CD4-positive, alpha-beta T cell treated with Interleukin-21 for 1 hour (primary cell): ENCODE data around the gene CD300LF.
A peak's percentile ranks its signal among the peaks of the same experiment; 100 is the strongest.

ENCODE experiments used
- DNase-seq: peaks from one replicate; pipeline ENCODE4 v3.0.0-alpha.2; 2020

Gene CD300LF

DNA sequence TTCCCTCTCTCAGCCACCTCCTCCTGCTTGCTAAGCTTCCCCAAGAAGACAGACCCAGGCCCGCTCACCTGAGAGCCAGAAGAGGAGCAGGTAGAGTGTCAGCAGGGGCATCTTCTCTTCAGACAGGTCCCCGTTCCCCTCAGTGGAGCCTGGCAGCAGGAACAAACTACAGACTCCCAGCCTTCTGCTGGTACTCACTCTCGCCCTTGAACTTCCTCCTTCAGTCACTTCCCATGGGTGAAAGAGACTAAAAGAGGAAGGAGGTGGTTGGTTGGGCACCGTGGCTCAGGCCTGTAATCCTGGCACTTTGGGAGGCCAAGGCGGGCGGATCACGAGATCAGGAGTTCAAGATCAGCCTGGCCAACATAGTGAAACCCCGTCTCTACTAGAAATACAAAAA, at the start of gene CD300LF:
CD300LF (minus strand) TSS at position 168 of the 400 bp plus-strand sequence; CDS start at position 111, 57 bp downstream.
- DNase-seq = peak; percentile 20

GRCh38 chr17:74761931-74762330, 49.2 kb upstream of the CD300LF start:
- no peak for DNase-seq

DNA sequence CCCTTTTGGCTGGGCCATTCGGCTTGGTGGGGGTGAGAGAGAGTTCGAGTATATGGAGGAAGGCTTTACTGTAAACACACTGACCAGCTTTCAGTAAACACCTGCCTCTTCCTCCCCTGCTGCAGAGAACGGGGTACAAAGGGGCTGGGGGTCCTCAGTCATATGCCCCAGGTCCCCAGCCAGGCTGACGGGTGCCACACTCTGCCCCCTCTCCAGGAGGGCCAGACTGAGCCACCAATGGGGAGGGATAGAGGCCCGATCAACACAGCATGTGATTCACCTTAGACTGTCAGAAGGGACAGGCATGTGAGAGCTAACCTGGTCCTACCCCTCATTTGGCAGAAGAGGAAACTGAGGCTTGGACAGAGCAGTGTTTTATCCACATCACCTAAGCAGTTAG, 48.7 kb upstream of the CD300LF start:
- no peak for DNase-seq

GRCh38 chr17:74760404-74761105, 47.8 kb upstream of the CD300LF start:
- DNase-seq = no peak

DNA sequence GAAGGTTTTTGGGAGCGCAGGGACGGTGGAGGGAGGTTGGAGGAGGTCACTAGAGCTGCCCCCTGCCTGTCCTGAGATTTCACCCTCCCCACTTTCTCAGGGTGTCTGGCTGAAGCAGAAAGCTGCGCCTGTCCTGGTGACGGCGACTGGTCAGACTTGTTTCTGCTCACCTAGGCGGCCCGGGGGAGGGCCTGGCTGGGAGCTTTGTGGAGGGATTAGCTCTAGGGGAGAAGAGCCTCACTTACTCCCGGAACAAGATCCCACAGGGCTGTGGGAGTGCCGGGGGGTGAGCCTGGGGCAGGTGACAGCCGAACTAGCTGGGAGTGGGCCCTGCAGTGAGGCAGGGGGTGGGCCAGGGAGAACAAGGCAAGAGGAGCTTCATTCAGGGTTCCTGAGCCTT, 47.2 kb upstream of the CD300LF start:
- no peak for DNase-seq

- peak; percentile 67 for DNase-seq
Observed at GRCh38 chr17:74759243-74759801, 46.6 kb upstream of the CD300LF start.

DNA sequence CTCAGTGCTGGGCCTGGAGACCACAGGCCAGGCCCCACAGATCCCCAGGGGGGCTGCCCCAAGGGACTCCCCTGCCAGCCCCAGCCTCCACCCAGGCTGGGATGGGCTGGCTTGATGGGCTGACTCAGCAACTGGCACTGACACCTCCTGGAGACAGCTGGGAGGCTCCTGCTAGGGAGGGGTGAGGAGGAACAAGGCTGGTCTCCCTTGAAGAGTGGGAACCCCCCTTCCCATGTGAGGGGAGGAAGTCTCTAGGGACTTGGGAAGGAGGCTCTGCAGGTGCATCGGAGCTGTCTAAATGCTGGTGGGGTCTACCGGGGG, 46.1 kb upstream of the CD300LF start:
- DNase-seq = no peak

GRCh38 chr17:74757931-74758847, 45.5 kb upstream of the CD300LF start:
- DNase-seq = no peak

GRCh38 chr17:74757502-74757901, 44.8 kb upstream of the CD300LF start:
- DNase-seq = no peak

DNA sequence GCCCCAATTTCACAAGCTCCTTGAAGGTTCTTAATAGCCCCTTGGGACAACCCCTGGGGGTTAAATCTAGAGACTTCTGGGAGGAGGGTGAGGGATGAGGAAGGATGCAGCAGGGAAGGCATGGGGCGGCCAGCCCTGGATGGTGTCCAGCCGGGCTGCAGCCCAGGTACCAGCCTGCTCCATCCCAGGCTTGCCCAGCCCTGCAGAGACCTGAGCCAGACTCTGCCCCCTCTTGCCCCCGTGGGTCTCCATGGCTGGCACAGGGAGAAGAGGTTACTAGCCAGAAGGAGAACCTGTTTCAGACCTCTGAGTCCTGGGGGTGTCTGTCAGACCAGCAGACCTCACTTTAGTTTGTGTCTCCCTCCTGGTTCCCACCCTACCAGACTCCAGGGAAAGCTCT, 44.2 kb upstream of the CD300LF start:
- no peak for DNase-seq

- DNase-seq = no peak
Observed at GRCh38 chr17:74755533-74755932, 42.8 kb upstream of the CD300LF start.

DNA sequence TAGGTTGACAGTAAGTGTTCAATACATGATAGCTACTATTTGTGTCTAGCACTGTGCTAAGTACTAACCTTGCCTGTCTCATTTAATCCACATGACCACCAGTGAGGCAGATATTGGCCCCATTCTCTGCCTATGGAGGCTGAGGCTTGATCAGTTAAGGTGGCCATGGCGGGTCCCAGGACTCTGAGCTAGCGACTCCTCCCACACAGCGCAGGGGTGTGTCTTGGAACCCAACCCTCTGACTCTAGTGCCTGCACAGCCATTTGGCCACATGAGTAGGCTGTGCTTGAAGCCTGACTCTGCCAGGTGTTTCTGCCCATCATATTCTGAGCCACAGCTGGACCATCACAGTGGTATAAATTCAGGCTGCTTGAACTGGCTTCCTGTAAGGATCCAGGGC, 42.1 kb upstream of the CD300LF start:
- peak; percentile 31 for DNase-seq

DNA sequence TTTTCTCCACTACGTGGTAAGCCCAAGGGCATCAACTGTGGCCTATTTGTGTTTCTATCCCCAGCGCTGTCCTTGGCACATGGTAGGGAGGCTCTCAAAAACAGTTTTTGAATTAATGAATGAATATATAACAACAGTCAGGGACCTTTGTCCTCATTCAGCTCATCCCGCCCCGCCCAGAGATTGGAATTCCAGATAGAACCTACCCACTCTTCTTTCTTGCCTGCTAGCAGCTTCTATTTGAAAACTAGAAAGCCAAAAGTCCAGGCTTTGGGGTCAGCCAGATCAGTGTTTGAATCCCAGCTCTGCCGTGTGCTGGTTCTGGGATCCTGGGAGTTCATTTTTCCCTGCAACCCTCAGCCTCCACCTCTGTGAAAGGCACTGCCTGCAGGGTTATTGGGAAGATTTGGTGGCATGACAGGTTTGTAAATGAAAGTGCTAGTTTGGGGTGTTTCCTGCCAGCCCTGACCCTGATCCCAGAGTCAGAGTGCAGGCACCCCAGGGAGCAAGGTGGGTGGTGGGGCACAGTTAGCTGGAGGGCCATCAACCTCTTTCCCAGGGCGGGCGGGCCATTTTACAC, 40.2 kb upstream of the CD300LF start:
- no peak for DNase-seq

DNA sequence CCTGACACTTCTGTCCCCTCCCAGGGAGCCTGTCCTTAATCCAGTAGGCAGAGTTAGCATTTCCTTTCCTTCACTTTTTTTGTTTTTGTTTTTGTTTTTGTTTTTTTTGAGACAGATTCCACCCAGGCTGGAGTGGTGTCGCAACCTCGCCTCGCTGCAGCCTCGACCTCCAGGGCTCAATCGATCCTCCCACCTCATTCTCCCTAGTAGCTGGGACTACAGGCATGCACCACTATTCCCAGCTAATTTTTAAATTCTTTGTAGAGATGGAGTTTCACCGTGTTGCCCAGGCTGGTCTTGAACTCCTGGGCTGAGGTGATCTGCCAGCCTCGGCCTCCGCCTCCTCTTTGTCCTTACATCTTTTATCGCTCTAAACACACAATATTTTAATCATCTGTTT, 39.7 kb upstream of the CD300LF start:
- no peak for DNase-seq

- DNase-seq = no peak
Observed at GRCh38 chr17:74750327-74751069, 37.8 kb upstream of the CD300LF start.

- DNase-seq = no peak
Observed at GRCh38 chr17:74750039-74750326, 37.3 kb upstream of the CD300LF start.

DNA sequence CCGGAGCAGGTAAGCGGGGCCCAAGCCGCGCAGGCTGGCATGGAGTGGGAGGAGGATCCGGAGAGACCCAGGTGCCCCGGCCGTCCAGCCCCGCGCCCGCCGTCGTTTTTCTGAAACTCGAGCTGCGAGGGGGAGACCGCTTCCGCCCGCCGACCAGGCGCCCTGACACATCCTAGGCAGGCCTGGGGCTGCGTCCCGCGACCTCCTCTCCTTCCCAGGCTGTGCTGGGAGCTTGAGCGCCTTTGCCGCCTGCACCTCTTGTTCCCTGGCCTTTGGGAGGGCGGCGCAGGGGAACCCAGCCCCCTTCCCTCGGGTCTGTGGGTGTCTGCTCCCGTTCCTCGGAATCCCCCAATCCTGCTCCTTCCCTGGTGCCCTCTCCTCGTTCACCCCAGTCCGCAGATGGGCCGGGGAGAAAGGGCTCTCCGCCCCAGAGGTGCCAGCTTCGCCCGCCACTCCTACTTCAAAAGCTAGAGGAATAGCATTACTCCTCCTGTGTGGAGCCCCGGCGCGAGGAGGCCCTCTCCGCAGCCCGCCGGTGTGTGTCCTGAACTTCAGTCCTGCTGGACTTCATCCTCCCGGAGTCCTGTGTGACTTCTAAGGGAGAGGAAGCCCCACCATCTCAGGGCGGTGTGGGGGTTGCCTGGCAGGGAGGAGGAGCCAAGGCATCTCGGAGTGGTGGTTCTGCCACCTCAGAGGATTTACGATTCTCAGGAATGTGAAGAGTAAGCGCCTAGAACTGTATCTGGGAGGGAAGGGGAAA, 36.7 kb upstream of the CD300LF start:
- DNase-seq = peak; percentile 33

- DNase-seq = peak; percentile 94
Observed at GRCh38 chr17:74748529-74749278, 36.0 kb upstream of the CD300LF start, which contains the start of gene NHERF1. Gene NHERF1, plus strand, starts transcription at chr17:74748628. Its CDS starts 219 bp downstream, at chr17:74748847.

GRCh38 chr17:74748279-74748528, 35.5 kb upstream of the CD300LF start:
- DNase-seq = no peak

GRCh38 chr17:74746922-74747321, 34.2 kb upstream of the CD300LF start:
- DNase-seq = no peak

- no peak for DNase-seq
Observed at GRCh38 chr17:74746376-74746775, 33.7 kb upstream of the CD300LF start.
